Neural crest cell (in vitro differentiated cells): ENCODE data around the gene CACNG8. TPM values are rescaled to one million over a fixed set of nuclear protein-coding genes. Genes with fewer than 3 reads are reported as not detected.

Experiments used
- DNase-seq: peaks from one replicate; pipeline ENCODE4 v3.0.0; 2021; ENCODE audit warnings: low read depth, mixed read lengths, low spot score
- H3K27ac Mint-ChIP-seq: one replicate; pipeline ENCODE4 v1.8.0; 2021; ENCODE audit warnings: mild to moderate bottlenecking, mixed read lengths; ENCODE audit not compliant: unreplicated experiment
- H3K27me3 Mint-ChIP-seq: 2 replicates; pipeline ENCODE4 v1.8.0; 2021; ENCODE audit warnings: low read depth, mild to moderate bottlenecking, mixed read lengths
- H3K36me3 Mint-ChIP-seq: 2 replicates; pipeline ENCODE4 v1.8.0; 2021; ENCODE audit warnings: low read depth, mild to moderate bottlenecking, mixed read lengths
- H3K4me1 Mint-ChIP-seq: 2 replicates; pipeline ENCODE4 v1.8.0; 2021; ENCODE audit warnings: mixed read lengths
- H3K4me3 Mint-ChIP-seq: one replicate; pipeline ENCODE4 v1.8.0; 2021; ENCODE audit warnings: mild to moderate bottlenecking, mixed read lengths
- H3K9me3 Mint-ChIP-seq: 2 replicates; pipeline ENCODE4 v1.8.0; 2021; ENCODE audit warnings: mixed read lengths
- total RNA-seq: library from RNA; stranded (reverse); gene quantifications from 2 replicates; pipeline ENCODE4 v1.2.1, GENCODE V29; 2021
- TF ChIP-seq, protein P1 (sequence below): fragments of 200-600 bp; sonication (generic); conservative IDR thresholded peaks from 2 replicates; pipeline ENCODE4 v1.5.0; 2021; ENCODE audit warnings: antibody characterized with exemption, mild to moderate bottlenecking

CACNG8 gene
- total RNA-seq, 1 donor from 2014 or later: 0.33 TPM

DNA sequence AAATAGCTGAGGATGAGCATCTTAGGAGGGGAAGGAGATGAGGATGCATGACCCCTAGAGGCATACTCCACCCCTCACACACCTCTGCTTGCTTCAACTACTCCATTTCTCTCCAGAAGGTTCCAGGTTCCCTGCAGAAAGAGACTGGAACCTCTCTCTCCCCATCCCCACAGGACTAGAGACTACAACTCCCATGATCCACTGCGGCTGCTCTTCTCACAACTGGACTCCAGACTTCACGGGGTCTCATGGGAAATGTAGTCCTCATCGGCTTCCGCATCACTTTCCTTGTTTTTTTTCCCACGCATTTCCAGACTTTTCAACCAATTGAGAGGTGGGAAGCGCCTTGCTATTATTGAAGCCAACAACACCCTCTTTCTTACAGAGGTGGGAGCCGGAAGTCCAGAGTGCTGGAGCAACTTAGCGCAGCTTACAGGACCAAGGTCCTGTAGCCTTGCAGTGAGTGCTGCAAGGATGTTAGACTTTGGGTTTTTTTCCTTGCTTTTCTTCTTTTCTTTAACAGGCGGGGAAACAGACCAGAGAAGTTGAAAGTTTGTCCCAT is 14.8 kb downstream of the CACNG8 start:
- Mint-ChIP-seq H3K4me3 (peak overlapping the region; percentile 75), H3K4me1 (peaks cover 31% of the 10 kb centered on the region), H3K27me3 (peaks cover 70% of the 10 kb centered on the region), H3K9me3 (peaks cover 6% of the 10 kb centered on the region), H3K27ac (no peak overlapping the region), H3K36me3 (no peaks in the 10 kb centered on the region)
- TF ChIP-seq, protein P1, sequence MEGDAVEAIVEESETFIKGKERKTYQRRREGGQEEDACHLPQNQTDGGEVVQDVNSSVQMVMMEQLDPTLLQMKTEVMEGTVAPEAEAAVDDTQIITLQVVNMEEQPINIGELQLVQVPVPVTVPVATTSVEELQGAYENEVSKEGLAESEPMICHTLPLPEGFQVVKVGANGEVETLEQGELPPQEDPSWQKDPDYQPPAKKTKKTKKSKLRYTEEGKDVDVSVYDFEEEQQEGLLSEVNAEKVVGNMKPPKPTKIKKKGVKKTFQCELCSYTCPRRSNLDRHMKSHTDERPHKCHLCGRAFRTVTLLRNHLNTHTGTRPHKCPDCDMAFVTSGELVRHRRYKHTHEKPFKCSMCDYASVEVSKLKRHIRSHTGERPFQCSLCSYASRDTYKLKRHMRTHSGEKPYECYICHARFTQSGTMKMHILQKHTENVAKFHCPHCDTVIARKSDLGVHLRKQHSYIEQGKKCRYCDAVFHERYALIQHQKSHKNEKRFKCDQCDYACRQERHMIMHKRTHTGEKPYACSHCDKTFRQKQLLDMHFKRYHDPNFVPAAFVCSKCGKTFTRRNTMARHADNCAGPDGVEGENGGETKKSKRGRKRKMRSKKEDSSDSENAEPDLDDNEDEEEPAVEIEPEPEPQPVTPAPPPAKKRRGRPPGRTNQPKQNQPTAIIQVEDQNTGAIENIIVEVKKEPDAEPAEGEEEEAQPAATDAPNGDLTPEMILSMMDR: no peak
- peak; percentile 64 for DNase-seq

- peaks cover 31% of the 10 kb centered on the region for H3K4me1 Mint-ChIP-seq
- TF ChIP-seq, protein P1: no peak
- H3K27ac Mint-ChIP-seq: no peak overlapping the region
- H3K27me3 Mint-ChIP-seq: peaks cover 66% of the 10 kb centered on the region
- peak; percentile 70 for DNase-seq
- H3K9me3 Mint-ChIP-seq: peaks cover 6% of the 10 kb centered on the region
- peak overlapping the region; percentile 75 for H3K4me3 Mint-ChIP-seq
- H3K36me3 Mint-ChIP-seq: no peaks in the 10 kb centered on the region
Measured at GRCh38 chr19:53977991-53978731, 15.4 kb downstream of the CACNG8 start.

- no peak overlapping the region for H3K27ac Mint-ChIP-seq
- peaks cover 6% of the 10 kb centered on the region for H3K9me3 Mint-ChIP-seq
- TF ChIP-seq, protein P1: no peak
- peaks cover 31% of the 10 kb centered on the region for H3K4me1 Mint-ChIP-seq
- peaks cover 62% of the 10 kb centered on the region for H3K27me3 Mint-ChIP-seq
- peak overlapping the region; percentile 91 for H3K4me3 Mint-ChIP-seq
- DNase-seq: no peak
- H3K36me3 Mint-ChIP-seq: no peaks in the 10 kb centered on the region
Measured at GRCh38 chr19:53978975-53979801, 16.5 kb downstream of the CACNG8 start.

- no peak for DNase-seq
- Mint-ChIP-seq H3K4me3 (peak overlapping the region; percentile 91), H3K9me3 (peaks cover 6% of the 10 kb centered on the region), H3K27ac (no peak overlapping the region), H3K4me1 (peaks cover 31% of the 10 kb centered on the region), H3K27me3 (peaks cover 54% of the 10 kb centered on the region), H3K36me3 (no peaks in the 10 kb centered on the region)
- TF ChIP-seq, protein P1: no peak
Measured at GRCh38 chr19:53980539-53981375, 18.0 kb downstream of the CACNG8 start.
